H1 (cell line): ENCODE measurements around the gene NR4A1. TPM values are rescaled to one million over a fixed set of nuclear protein-coding genes. Genes with fewer than 3 reads are reported as not detected.

ENCODE experiments used
- CBX8 ChIP-seq: fragments of 300-800, 300-1000 bp; sonication (generic); IDR thresholded peaks from 2 replicates; pipeline ENCODE4 v1.7.1; 2016; ENCODE audit warnings: low read depth, low read length, borderline replicate concordance
- CHD7 ChIP-seq: fragments of 300-600 bp; sonication (generic); IDR thresholded peaks from 2 replicates; pipeline ENCODE4 v1.7.1; 2012; ENCODE audit warnings: low read length, moderate library complexity, mild to moderate bottlenecking, inconsistent platforms; ENCODE audit not compliant: insufficient replicate concordance
- E2F6 ChIP-seq: IDR thresholded peaks from 2 replicates; pipeline ENCODE4 v1.6.1; 2012; ENCODE audit warnings: inconsistent platforms
- GTF2F1 ChIP-seq: IDR thresholded peaks from 2 replicates; pipeline ENCODE4 v1.6.1; 2012; ENCODE audit warnings: low read depth, low read length, improper control_type of control experiment, borderline replicate concordance
- MAX ChIP-seq: IDR thresholded peaks from 2 replicates; pipeline ENCODE4 v1.6.1; 2012; ENCODE audit warnings: inconsistent platforms
- PHF8 ChIP-seq: fragments of 200-600 bp; sonication (generic); conservative IDR thresholded peaks from 2 replicates; pipeline ENCODE4 v1.7.1; 2012; ENCODE audit warnings: low read depth, mild to moderate bottlenecking, inconsistent platforms, low read length, moderate library complexity
- RXRA ChIP-seq: IDR thresholded peaks from 2 replicates; pipeline ENCODE4 v1.6.1; 2011; ENCODE audit warnings: low read depth, mild to moderate bottlenecking, low read length, moderate library complexity; ENCODE audit not compliant: insufficient read depth
- SP1 ChIP-seq: IDR thresholded peaks from 2 replicates; pipeline ENCODE4 v1.6.1; 2011; ENCODE audit warnings: low read depth, low read length
- SP4 ChIP-seq: IDR thresholded peaks from 2 replicates; pipeline ENCODE4 v1.6.1; 2012; ENCODE audit warnings: low read length, inconsistent platforms
- TBP ChIP-seq: IDR thresholded peaks from 2 replicates; pipeline ENCODE4 v1.6.1; 2011; ENCODE audit warnings: low read depth, low read length, improper control_type of control experiment
- polyA plus RNA-seq, 7 experiments: library from polyadenylated mRNA; depleted of rRNA in 3 of 7; stranded (reverse) in 5 of 7; unstranded in 2 of 7; fragments of >200 nt in 5 of 7; fragments of 200-250 nt in 2 of 7; gene quantifications; 1 replicate in 5 of 7; 2 replicates in 1 of 7; 4 replicates in 1 of 7; pipeline versions ENCODE4 v1.2.1 to v1.2.3, GENCODE V29; 2011 to 2013; ENCODE audit warnings: missing spikeins in 2 of 7, mixed read lengths in 2 of 7
- total RNA-seq: library from RNA; stranded (reverse); fragmentation: NEBNext Ultra II Directional; extraction: Animal tissue kit (Norgen Biotek cat#: 25700); gene quantifications from 2 replicates; pipeline ENCODE4 v1.2.1, GENCODE V29; 2021

Gene NR4A1
- total and polyA plus RNA-seq, 2 of the 8 experiments (the other 6 are each of a cell fraction or from before 2014, with no cell fraction given): 18.7 to 23.3 TPM

- TF ChIP-seq CHD7 (no peak), MAX (no peak), GTF2F1 (no peak), E2F6 (no peak), RXRA (no peak), PHF8 (no peak), SP4 (no peak), TBP (no peak), CBX8 (no peak), SP1 (no peak)
These were observed 1.4 kb downstream of the NR4A1 start (continued) for GRCh38 chr12:52052468-52053186.
